Activated CD8-positive, alpha-beta memory T cell treated with anti-CD3 and anti-CD28 coated beads for 24 hours (primary cell): ENCODE measurements around the gene C11orf58.

Experiments used
- DNase-seq: peaks from one replicate; pipeline ENCODE4 v3.0.0-alpha.2; 2020

The C11orf58 gene

DNA sequence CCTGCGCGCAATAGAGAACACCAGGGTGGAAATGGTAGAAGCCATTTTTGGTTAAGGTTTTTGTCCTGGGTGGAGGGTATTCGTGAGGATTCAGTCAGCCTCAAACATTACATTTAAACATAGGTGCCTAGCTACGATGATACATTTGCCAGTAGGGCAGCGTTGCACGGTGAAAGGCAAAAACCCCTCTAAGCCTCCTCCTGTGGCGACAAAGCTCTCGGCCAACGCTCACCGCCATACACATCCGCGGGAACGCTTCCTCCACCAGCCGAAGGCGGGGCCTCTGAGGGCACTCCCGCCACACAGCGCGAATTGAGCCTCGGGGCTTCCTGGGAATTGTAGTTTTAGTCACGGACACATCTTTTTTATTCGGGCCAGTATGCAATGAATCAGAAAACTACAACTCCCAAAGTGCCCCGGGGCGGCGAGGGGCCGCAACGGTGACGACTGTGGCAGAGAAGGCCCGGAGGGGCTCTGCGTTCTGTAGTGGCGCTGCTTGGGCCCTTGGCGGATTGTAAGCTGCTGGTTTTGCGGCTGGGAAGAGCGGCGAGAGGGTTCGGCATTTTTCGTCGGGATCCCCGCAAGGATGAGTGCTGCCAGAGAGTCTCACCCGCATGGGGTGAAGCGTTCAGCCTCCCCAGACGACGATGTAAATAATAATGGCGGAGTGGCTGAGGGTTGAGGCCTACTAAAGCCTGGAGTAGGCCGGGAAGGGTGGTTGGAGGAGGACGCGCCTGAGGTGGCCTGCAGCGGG lies at the start of gene C11orf58:
Gene C11orf58, plus strand, starts transcription at position 455 of the 754 bp plus-strand sequence. Its CDS starts 132 bp downstream, at position 587.
- DNase-seq = peak; percentile 96

- no peak for DNase-seq
These were observed 48.4 kb upstream of the C11orf58 start for GRCh38 chr11:16690086-16690485.

GRCh38 chr11:16703795-16704194 lies 34.7 kb upstream of the C11orf58 start:
- DNase-seq = no peak

- DNase-seq = no peak
These were observed 24.9 kb upstream of the C11orf58 start for GRCh38 chr11:16713594-16713993.

DNA sequence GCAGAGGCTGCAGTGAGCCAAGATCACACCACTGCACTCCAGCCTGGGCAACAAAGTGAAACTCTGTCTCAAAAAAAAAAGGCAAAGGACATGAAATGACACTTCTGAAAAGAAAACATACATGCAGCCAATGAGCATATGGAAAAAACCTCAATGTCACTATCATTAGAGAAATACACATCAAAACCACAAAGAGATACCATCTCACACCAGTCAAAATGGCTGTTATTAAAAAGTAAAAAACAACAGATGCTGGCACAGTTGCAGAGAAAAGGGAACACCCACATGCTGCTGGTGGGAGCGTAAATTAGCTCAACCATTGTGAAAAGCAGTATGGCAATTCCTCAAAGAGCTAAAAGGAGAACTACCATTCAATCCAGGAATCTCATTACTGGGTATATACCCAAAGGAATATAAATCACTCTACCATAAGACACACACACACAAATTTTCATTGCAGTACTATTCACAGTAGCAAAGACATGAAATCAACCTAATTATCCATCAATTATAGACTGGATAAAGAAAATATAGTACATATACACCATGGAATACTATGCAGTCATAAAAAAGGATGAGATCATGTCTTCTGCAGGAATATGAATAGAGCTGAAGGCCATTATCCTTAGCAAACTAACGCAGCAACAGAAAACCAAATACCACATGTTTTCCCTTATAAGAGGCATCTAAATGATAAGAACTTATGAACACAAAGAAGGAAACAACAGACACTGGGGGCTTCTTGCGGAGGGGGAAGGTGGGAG lies 15.7 kb upstream of the C11orf58 start:
- no peak for DNase-seq

DNA sequence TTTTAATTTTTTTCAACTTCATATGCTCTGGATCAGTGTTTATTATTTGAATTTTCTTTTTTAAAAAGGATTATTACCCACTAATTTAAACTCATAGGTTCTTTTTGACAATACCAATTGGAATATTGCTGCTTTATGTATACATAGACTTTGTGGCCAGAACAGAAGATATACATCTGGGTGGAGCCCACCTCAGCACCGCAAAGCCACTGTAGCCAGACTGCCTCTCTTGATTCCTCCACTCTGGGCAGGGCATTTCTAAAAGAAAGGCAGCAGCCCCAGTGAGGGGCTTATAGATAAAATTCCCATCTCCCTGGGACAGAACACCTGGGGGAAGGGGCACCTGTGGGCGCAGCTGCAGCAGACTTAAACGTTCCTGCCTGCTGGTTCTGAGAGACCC lies 10.6 kb upstream of the C11orf58 start:
- DNase-seq = no peak

- DNase-seq = no peak
These were observed 642 bp upstream of the C11orf58 start for GRCh38 chr11:16737818-16738192.

- DNase-seq = no peak
These were observed 734 bp downstream of the C11orf58 start for GRCh38 chr11:16738947-16739815.

GRCh38 chr11:16741473-16741872 lies 3.0 kb downstream of the C11orf58 start:
- no peak for DNase-seq

DNA sequence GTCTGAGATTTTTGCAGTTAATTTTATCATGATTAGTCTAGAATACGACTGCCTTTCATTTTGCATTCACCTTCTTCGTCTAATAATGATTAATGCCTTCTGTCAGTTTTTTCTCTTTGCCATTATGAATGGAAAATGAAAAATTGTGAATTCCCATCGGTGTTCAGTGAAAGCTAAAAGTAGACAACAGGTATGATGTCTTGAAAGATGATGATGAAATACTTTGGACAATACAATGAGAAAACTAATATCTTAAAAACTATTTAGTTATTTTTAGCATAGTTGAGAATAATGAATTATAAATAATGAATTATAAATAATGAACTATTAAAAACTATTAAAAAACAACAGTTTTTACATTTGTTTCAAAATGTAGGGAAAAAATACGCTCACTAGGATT lies 5.0 kb downstream of the C11orf58 start:
- DNase-seq = no peak

GRCh38 chr11:16744128-16744725 lies 5.8 kb downstream of the C11orf58 start:
- no peak for DNase-seq

DNA sequence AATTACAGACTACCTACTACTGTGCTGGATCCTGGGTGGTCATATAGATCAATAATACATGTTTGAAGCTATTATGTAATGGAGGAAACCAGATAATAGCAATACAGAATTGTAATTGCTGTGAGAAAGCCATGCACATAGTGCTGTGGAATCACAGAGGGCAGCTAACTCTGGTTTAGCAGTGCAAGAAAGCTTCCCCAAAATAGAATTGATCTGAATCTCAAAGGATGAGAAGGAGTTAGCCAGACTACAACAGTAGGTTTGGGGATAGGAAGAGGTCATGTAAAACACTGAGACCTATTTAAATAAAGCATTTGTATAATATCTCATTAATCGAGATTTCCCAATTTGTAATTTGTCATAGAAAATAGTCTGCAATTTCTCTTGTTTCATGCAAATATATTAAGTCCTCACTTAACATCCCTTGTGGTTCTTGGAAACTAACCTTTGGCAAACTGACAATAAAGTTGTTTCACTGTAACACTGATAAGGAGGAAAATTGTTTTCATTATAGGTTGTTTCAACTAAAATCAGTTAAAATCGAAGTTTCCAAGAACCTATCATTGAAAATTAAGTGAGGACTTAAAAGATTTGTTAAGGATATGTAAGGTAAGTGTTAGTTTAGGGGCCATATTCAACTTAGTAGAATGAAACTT lies 7.6 kb downstream of the C11orf58 start:
- no peak for DNase-seq

DNA sequence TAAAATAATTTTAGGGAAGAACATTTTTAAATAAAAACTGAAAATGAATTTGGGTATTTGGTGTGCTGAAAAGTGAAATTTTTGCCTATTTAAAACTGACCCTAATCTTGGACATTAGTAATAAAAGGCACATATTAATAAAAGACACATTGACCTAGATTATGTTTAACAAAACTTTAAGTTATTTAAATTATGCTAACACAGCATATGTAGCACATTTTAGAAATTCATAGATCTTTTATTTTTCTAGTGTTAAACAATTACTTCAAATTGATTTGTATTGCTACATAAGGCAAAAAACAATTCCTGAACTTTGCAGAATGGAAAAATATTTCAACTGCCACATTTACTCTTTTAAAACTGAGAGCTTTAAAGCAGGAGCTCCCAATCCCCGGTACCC lies 10.6 kb downstream of the C11orf58 start:
- no peak for DNase-seq

GRCh38 chr11:16749666-16750065 lies 11.2 kb downstream of the C11orf58 start:
- DNase-seq = no peak

- DNase-seq = no peak
These were observed 12.0 kb downstream of the C11orf58 start for GRCh38 chr11:16750417-16750816.

DNA sequence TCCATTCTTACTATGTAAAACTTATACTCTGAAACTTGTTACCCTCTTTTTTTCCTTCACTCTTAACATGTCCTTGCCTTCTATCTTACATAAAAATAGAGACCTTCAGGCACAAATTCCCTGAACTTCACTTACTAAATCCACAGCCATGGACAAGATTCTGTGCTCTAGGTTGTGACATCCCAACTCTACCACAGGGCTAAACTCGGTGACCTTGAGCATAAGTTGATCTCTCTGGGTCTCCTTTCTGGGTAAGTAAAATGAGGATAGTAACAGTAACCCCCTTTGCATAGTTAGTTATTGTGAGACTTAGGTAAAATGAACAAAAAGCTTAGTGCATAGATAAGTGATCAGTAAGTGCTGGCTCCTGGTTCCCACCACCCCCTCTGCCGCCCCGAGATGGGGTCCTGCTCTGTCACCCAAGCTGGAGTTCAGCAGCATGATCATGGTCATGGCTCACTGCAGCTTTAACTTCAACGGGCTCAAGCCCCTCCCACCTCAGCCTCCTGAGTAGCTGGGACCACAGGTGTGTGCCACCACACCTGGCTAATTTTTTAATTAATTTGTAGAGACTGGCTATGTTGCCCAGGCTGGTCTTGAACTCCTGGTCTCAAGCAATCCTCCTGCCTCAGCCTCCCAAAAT lies 20.1 kb downstream of the C11orf58 start:
- no peak for DNase-seq

DNA sequence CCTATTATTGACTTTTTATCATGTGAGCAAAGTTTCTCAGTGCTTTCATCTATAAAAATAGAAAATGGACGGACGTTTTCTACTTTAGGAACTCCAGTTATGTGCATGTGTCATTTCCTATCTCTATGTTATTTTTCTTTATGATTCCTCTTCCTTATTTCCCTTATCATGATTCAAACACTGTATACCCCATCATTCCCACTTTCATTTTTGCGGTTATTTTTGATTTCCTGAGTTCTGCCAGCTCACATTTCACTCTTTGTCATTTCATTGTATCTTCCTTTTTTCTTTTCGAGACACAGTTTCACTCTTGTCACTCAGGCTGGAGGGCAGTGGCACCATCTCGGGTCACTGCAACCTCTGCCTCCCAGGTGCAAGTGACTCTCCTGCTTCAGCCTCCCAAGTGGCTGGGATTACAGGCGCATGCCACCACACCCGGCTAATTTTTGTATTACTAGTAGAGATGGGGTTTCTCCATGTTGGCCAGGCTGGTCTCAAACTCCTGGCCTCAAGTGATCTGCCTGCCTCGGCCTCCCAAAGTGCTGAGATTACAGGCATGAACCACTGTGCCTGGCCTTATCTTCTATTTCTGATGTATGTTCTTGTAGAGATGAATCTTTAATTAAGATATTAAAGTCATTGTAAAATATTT lies 21.5 kb downstream of the C11orf58 start:
- DNase-seq = no peak

DNA sequence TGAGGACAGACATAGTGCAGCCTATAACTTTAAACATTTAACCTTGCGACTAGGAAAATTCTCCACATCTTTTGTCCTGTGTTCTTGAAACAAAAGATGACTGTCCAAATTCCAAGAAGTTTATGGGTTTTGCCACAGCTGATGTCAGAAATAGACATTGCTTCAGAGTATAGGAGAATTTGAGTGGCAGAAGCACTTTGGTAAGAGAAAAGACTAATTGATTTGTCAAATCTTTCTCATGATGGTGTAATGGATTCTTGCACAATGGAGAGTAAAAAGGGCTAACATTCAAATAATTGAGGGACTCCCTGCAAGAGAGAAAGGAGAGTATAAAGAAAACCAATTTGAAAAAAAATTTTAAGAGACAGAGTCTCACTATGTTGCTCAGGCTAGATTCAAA lies 25.3 kb downstream of the C11orf58 start:
- DNase-seq = no peak

- DNase-seq = no peak
These were observed 26.4 kb downstream of the C11orf58 start for GRCh38 chr11:16764888-16765287.

- DNase-seq = no peak
These were observed 28.7 kb downstream of the C11orf58 start for GRCh38 chr11:16767137-16767536.

- DNase-seq = no peak
These were observed 29.5 kb downstream of the C11orf58 start for GRCh38 chr11:16767957-16768356.
